ENCODE measurements around the gene DIP2C.
A peak's percentile ranks its signal among the peaks of the same experiment; 100 is the strongest.

The DIP2C gene

GRCh38 chr10:497898-498451 lies 191.5 kb downstream of the DIP2C start:
- no peak overlapping the region for H3K18ac ChIP-seq (ENCODE audit: low read length)
- no peak overlapping the region for H2AK5ac ChIP-seq (ENCODE audit: low read length)
- no peak overlapping the region for H3K4me2 ChIP-seq (ENCODE audit: low read length)
- no peak overlapping the region for H3K23ac ChIP-seq (ENCODE audit: low read length)
- H3K36me3 ChIP-seq (ENCODE audit: control insufficient read depth, insufficient read depth, low read length): no peaks in the 10 kb centered on the region
- H3K9ac ChIP-seq (ENCODE audit: low read length): no peak overlapping the region
- no peak overlapping the region for H2BK120ac ChIP-seq (ENCODE audit: low read depth, low read length)
- H4K8ac ChIP-seq (ENCODE audit: low read depth, low read length): no peak overlapping the region
- no CpG with 5 or more reads among the region's 6 CpGs for WGBS (ENCODE audit: extremely low coverage, insufficient coverage, low lambda C conversion rate)
- peaks cover 14% of the 10 kb centered on the region for H3K4me1 ChIP-seq (ENCODE audit: control insufficient read depth, low read depth, low read length)
- H3K4ac ChIP-seq (ENCODE audit: low read depth, low read length): no peak overlapping the region
- H2BK5ac ChIP-seq (ENCODE audit: low read length): no peak overlapping the region
- H2BK15ac ChIP-seq (replicated peaks; ENCODE audit: low read depth): no peak overlapping the region
- peak overlapping the region; percentile 5 for H3K56ac ChIP-seq (ENCODE audit: low read length)
- H3K27ac ChIP-seq (ENCODE audit: low read depth, low read length): no peak overlapping the region
- no peaks in the 10 kb centered on the region for H3K79me2 ChIP-seq (ENCODE audit: control insufficient read depth, insufficient read depth, low read length)
- DNase-seq: no peak
- no peak overlapping the region for H3K4me3 ChIP-seq (ENCODE audit: low read length)
- H4K5ac ChIP-seq (ENCODE audit: low read length): no peak overlapping the region
- no peaks in the 10 kb centered on the region for H3K79me1 ChIP-seq (ENCODE audit: low read length)
- no peaks in the 10 kb centered on the region for H3K27me3 ChIP-seq (ENCODE audit: insufficient read depth, low read length, poor library complexity)

GRCh38 chr10:497289-497688 lies 192.2 kb downstream of the DIP2C start:
- H2BK5ac ChIP-seq (ENCODE audit: low read length): no peak overlapping the region
- H2BK120ac ChIP-seq (ENCODE audit: low read depth, low read length): no peak overlapping the region
- no peak overlapping the region for H4K5ac ChIP-seq (ENCODE audit: low read length)
- H3K18ac ChIP-seq (ENCODE audit: low read length): no peak overlapping the region
- H2BK15ac ChIP-seq (replicated peaks; ENCODE audit: low read depth): no peak overlapping the region
- no peaks in the 10 kb centered on the region for H3K27me3 ChIP-seq (ENCODE audit: insufficient read depth, low read length, poor library complexity)
- no peak for DNase-seq
- H3K56ac ChIP-seq (ENCODE audit: low read length): no peak overlapping the region
- H3K27ac ChIP-seq (ENCODE audit: low read depth, low read length): no peak overlapping the region
- no peak overlapping the region for H3K4ac ChIP-seq (ENCODE audit: low read depth, low read length)
- no peaks in the 10 kb centered on the region for H3K36me3 ChIP-seq (ENCODE audit: control insufficient read depth, insufficient read depth, low read length)
- no peaks in the 10 kb centered on the region for H3K79me1 ChIP-seq (ENCODE audit: low read length)
- no peak overlapping the region for H2AK5ac ChIP-seq (ENCODE audit: low read length)
- H3K4me3 ChIP-seq (ENCODE audit: low read length): no peak overlapping the region
- peaks cover 14% of the 10 kb centered on the region for H3K4me1 ChIP-seq (ENCODE audit: control insufficient read depth, low read depth, low read length)
- no peak overlapping the region for H3K4me2 ChIP-seq (ENCODE audit: low read length)
- no peak overlapping the region for H3K9ac ChIP-seq (ENCODE audit: low read length)
- WGBS (ENCODE audit: extremely low coverage, insufficient coverage, low lambda C conversion rate): no CpG with 5 or more reads among the region's 10 CpGs
- H3K23ac ChIP-seq (ENCODE audit: low read length): no peak overlapping the region
- no peak overlapping the region for H4K8ac ChIP-seq (ENCODE audit: low read depth, low read length)
- no peaks in the 10 kb centered on the region for H3K79me2 ChIP-seq (ENCODE audit: control insufficient read depth, insufficient read depth, low read length)

GRCh38 chr10:494556-494955 lies 194.9 kb downstream of the DIP2C start:
- no peak overlapping the region for H3K18ac ChIP-seq (ENCODE audit: low read length)
- no peak overlapping the region for H2BK5ac ChIP-seq (ENCODE audit: low read length)
- WGBS (ENCODE audit: extremely low coverage, insufficient coverage, low lambda C conversion rate): no CpG with 5 or more reads among the region's 3 CpGs
- H3K79me2 ChIP-seq (ENCODE audit: control insufficient read depth, insufficient read depth, low read length): no peaks in the 10 kb centered on the region
- no peak overlapping the region for H3K9ac ChIP-seq (ENCODE audit: low read length)
- no peak overlapping the region for H4K8ac ChIP-seq (ENCODE audit: low read depth, low read length)
- H3K4me2 ChIP-seq (ENCODE audit: low read length): no peak overlapping the region
- no peaks in the 10 kb centered on the region for H3K79me1 ChIP-seq (ENCODE audit: low read length)
- H2BK120ac ChIP-seq (ENCODE audit: low read depth, low read length): no peak overlapping the region
- no peak overlapping the region for H3K4ac ChIP-seq (ENCODE audit: low read depth, low read length)
- no peak overlapping the region for H3K23ac ChIP-seq (ENCODE audit: low read length)
- no peak overlapping the region for H3K27ac ChIP-seq (ENCODE audit: low read depth, low read length)
- DNase-seq: no peak
- no peaks in the 10 kb centered on the region for H3K27me3 ChIP-seq (ENCODE audit: insufficient read depth, low read length, poor library complexity)
- no peak overlapping the region for H2BK15ac ChIP-seq (replicated peaks; ENCODE audit: low read depth)
- no peaks in the 10 kb centered on the region for H3K36me3 ChIP-seq (ENCODE audit: control insufficient read depth, insufficient read depth, low read length)
- no peak overlapping the region for H3K56ac ChIP-seq (ENCODE audit: low read length)
- peaks cover 6% of the 10 kb centered on the region for H3K4me1 ChIP-seq (ENCODE audit: control insufficient read depth, low read depth, low read length)
- H3K4me3 ChIP-seq (ENCODE audit: low read length): no peak overlapping the region
- no peak overlapping the region for H2AK5ac ChIP-seq (ENCODE audit: low read length)
- no peak overlapping the region for H4K5ac ChIP-seq (ENCODE audit: low read length)

- H3K23ac ChIP-seq (ENCODE audit: low read length): no peak overlapping the region
- no peaks in the 10 kb centered on the region for H3K79me2 ChIP-seq (ENCODE audit: control insufficient read depth, insufficient read depth, low read length)
- WGBS (ENCODE audit: extremely low coverage, insufficient coverage, low lambda C conversion rate): no CpG with 5 or more reads among the region's 5 CpGs
- peaks cover 5% of the 10 kb centered on the region for H3K4me1 ChIP-seq (ENCODE audit: control insufficient read depth, low read depth, low read length)
- no peak overlapping the region for H3K4me2 ChIP-seq (ENCODE audit: low read length)
- no peak overlapping the region for H3K56ac ChIP-seq (ENCODE audit: low read length)
- H3K18ac ChIP-seq (ENCODE audit: low read length): no peak overlapping the region
- no peak overlapping the region for H2AK5ac ChIP-seq (ENCODE audit: low read length)
- DNase-seq: no peak
- H3K9ac ChIP-seq (ENCODE audit: low read length): no peak overlapping the region
- H2BK15ac ChIP-seq (replicated peaks; ENCODE audit: low read depth): no peak overlapping the region
- H2BK120ac ChIP-seq (ENCODE audit: low read depth, low read length): no peak overlapping the region
- H3K36me3 ChIP-seq (ENCODE audit: control insufficient read depth, insufficient read depth, low read length): no peaks in the 10 kb centered on the region
- no peak overlapping the region for H4K5ac ChIP-seq (ENCODE audit: low read length)
- no peak overlapping the region for H3K4ac ChIP-seq (ENCODE audit: low read depth, low read length)
- H4K8ac ChIP-seq (ENCODE audit: low read depth, low read length): no peak overlapping the region
- no peak overlapping the region for H3K4me3 ChIP-seq (ENCODE audit: low read length)
- no peaks in the 10 kb centered on the region for H3K27me3 ChIP-seq (ENCODE audit: insufficient read depth, low read length, poor library complexity)
- no peaks in the 10 kb centered on the region for H3K79me1 ChIP-seq (ENCODE audit: low read length)
- H3K27ac ChIP-seq (ENCODE audit: low read depth, low read length): no peak overlapping the region
- no peak overlapping the region for H2BK5ac ChIP-seq (ENCODE audit: low read length)
Observed at GRCh38 chr10:494149-494542, 195.3 kb downstream of the DIP2C start.

GRCh38 chr10:493391-494148 lies 195.9 kb downstream of the DIP2C start:
- Histone ChIP-seq H3K4me1 (ENCODE audit: control insufficient read depth, low read depth, low read length) (peaks cover 1% of the 10 kb centered on the region), H3K36me3 (ENCODE audit: control insufficient read depth, insufficient read depth, low read length) (no peaks in the 10 kb centered on the region), H2BK120ac (ENCODE audit: low read depth, low read length) (no peak overlapping the region), H2BK5ac (ENCODE audit: low read length) (no peak overlapping the region), H3K27ac (ENCODE audit: low read depth, low read length) (no peak overlapping the region), H3K56ac (ENCODE audit: low read length) (no peak overlapping the region), H3K9ac (ENCODE audit: low read length) (no peak overlapping the region), H4K8ac (ENCODE audit: low read depth, low read length) (no peak overlapping the region), H3K27me3 (ENCODE audit: insufficient read depth, low read length, poor library complexity) (no peaks in the 10 kb centered on the region), H3K4ac (ENCODE audit: low read depth, low read length) (no peak overlapping the region), H3K18ac (ENCODE audit: low read length) (no peak overlapping the region), H4K5ac (ENCODE audit: low read length) (no peak overlapping the region), H3K4me2 (ENCODE audit: low read length) (no peak overlapping the region), H2AK5ac (ENCODE audit: low read length) (no peak overlapping the region), H2BK15ac (replicated peaks; ENCODE audit: low read depth) (no peak overlapping the region), H3K79me2 (ENCODE audit: control insufficient read depth, insufficient read depth, low read length) (no peaks in the 10 kb centered on the region), H3K4me3 (ENCODE audit: low read length) (no peak overlapping the region), H3K23ac (ENCODE audit: low read length) (no peak overlapping the region), H3K79me1 (ENCODE audit: low read length) (no peaks in the 10 kb centered on the region)
- DNase-seq: no peak
- WGBS (ENCODE audit: extremely low coverage, insufficient coverage, low lambda C conversion rate): no CpG with 5 or more reads among the region's 21 CpGs

GRCh38 chr10:492836-493235 lies 196.6 kb downstream of the DIP2C start:
- WGBS (ENCODE audit: extremely low coverage, insufficient coverage, low lambda C conversion rate): no CpG with 5 or more reads among the region's 10 CpGs
- Histone ChIP-seq H3K27me3 (ENCODE audit: insufficient read depth, low read length, poor library complexity) (no peaks in the 10 kb centered on the region), H3K4ac (ENCODE audit: low read depth, low read length) (no peak overlapping the region), H4K8ac (ENCODE audit: low read depth, low read length) (no peak overlapping the region), H3K4me1 (ENCODE audit: control insufficient read depth, low read depth, low read length) (no peaks in the 10 kb centered on the region), H2BK120ac (ENCODE audit: low read depth, low read length) (no peak overlapping the region), H4K5ac (ENCODE audit: low read length) (no peak overlapping the region), H2BK15ac (replicated peaks; ENCODE audit: low read depth) (no peak overlapping the region), H3K56ac (ENCODE audit: low read length) (no peak overlapping the region), H3K27ac (ENCODE audit: low read depth, low read length) (no peak overlapping the region), H2BK5ac (ENCODE audit: low read length) (no peak overlapping the region), H3K4me3 (ENCODE audit: low read length) (no peak overlapping the region), H3K23ac (ENCODE audit: low read length) (no peak overlapping the region), H3K9ac (ENCODE audit: low read length) (no peak overlapping the region), H3K36me3 (ENCODE audit: control insufficient read depth, insufficient read depth, low read length) (no peaks in the 10 kb centered on the region), H3K18ac (ENCODE audit: low read length) (no peak overlapping the region), H2AK5ac (ENCODE audit: low read length) (no peak overlapping the region), H3K79me2 (ENCODE audit: control insufficient read depth, insufficient read depth, low read length) (no peaks in the 10 kb centered on the region), H3K79me1 (ENCODE audit: low read length) (no peaks in the 10 kb centered on the region), H3K4me2 (ENCODE audit: low read length) (no peak overlapping the region)
- DNase-seq: no peak
